ENCODE data around the gene ACOT6. TPM values are rescaled to one million over a fixed set of nuclear protein-coding genes. Genes with fewer than 3 reads are reported as not detected.
"Not testable (repeated sequence)": the region's sequence is repeated elsewhere in the genome, so short reads cannot be mapped to it uniquely, and the experiment has no call there.

ACOT6 gene
- total and polyA plus RNA-seq, 2 donors from 2014 or later: 1.4 TPM; not detected in 1

DNA sequence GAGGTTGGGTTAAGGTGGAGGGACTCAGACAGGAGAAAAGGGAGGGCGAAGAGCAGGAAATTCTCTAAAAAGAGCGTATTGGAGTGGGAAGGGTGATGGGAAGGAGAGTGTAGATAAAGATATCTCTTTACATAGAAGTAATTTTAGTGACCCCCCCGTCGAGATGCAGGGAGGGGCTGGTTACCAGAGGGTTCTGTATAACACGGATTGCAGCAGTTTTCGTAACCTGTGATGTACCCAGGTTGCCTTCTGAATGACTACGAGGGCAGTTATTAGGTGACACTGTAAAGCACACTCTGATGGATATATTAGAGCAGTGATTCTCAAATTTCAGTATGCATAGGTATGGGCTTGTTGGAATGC, 32.9 kb downstream of the ACOT6 start:
- TF ChIP-seq, protein P1, sequence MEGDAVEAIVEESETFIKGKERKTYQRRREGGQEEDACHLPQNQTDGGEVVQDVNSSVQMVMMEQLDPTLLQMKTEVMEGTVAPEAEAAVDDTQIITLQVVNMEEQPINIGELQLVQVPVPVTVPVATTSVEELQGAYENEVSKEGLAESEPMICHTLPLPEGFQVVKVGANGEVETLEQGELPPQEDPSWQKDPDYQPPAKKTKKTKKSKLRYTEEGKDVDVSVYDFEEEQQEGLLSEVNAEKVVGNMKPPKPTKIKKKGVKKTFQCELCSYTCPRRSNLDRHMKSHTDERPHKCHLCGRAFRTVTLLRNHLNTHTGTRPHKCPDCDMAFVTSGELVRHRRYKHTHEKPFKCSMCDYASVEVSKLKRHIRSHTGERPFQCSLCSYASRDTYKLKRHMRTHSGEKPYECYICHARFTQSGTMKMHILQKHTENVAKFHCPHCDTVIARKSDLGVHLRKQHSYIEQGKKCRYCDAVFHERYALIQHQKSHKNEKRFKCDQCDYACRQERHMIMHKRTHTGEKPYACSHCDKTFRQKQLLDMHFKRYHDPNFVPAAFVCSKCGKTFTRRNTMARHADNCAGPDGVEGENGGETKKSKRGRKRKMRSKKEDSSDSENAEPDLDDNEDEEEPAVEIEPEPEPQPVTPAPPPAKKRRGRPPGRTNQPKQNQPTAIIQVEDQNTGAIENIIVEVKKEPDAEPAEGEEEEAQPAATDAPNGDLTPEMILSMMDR (IDR thresholded peaks at IDR 0.05; ENCODE audit: borderline replicate concordance, extremely low read depth, insufficient read depth): no peak
- peak overlapping the region; percentile 90 to 96 (median 93) for H3K4me3 ChIP-seq (ENCODE audit: low read length in 3 of 3)
- H3K9me3 ChIP-seq (ENCODE audit: control insufficient read depth in 2 of 3, insufficient read depth in 1 of 3, low read length in 3 of 3): no peaks in the 10 kb centered on the region
- intact Hi-C loops (cut with DNase I): no loop called here
- no peaks in the 10 kb centered on the region for H3K36me3 ChIP-seq (ENCODE audit: control insufficient read depth in 2 of 3, insufficient read depth in 3 of 3, low read length in 3 of 3)
- peak overlapping the region; percentile 65 to 91 (median 66) for H3K9ac ChIP-seq (ENCODE audit: low read length in 3 of 3)
- no peak for FAIRE-seq
- peak overlapping the region; percentile 43 to 88 for H3K27ac ChIP-seq (ENCODE audit: low read depth in 2 of 2, low read length in 2 of 2)
- H3K4me1 ChIP-seq (ENCODE audit: control insufficient read depth in 2 of 3, insufficient read depth in 2 of 3, low read depth in 1 of 3, low read length in 3 of 3): peaks cover 0 to 8% (median 6%) of the 10 kb centered on the region in 3 donors
- DNase-seq: no peak
- no peaks in the 10 kb centered on the region for H3K27me3 ChIP-seq (ENCODE audit: control insufficient read depth, insufficient read depth, low read length)

DNA sequence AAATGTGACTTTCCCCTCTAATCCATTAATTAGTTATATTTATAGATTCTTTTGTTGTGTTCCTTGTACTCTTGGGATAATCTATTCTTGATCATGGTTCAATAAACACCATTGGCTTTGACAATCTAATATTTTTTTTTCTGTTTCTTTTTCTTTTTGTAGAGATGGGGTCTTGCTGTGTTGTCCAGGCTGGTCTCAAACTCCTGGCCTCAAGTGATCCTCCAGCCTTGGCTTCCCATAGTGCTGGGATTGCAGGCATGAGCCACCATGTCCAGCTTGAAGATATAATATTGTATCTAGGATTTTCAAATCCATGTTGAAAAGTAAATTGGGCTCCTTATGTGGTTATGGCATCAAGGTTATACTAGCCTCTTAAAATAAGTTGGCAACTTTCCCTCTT, 38.7 kb downstream of the ACOT6 start:
- intact Hi-C loops (cut with DNase I): no loop called here
- peaks cover 0 to 11% (median 0%) of the 10 kb centered on the region in 3 donors for H3K36me3 ChIP-seq (ENCODE audit: control insufficient read depth in 2 of 3, insufficient read depth in 3 of 3, low read length in 3 of 3)
- H3K9me3 ChIP-seq (ENCODE audit: control insufficient read depth in 2 of 3, insufficient read depth in 1 of 3, low read length in 3 of 3): no peaks in the 10 kb centered on the region
- no peak for DNase-seq
- H3K4me1 ChIP-seq (ENCODE audit: control insufficient read depth in 2 of 3, insufficient read depth in 2 of 3, low read depth in 1 of 3, low read length in 3 of 3): peaks cover 0 to under 1% (median 0%) of the 10 kb centered on the region in 3 donors
- no peaks in the 10 kb centered on the region for H3K27me3 ChIP-seq (ENCODE audit: control insufficient read depth, insufficient read depth, low read length)
- H3K27ac ChIP-seq (ENCODE audit: low read depth in 2 of 2, low read length in 2 of 2): no peak overlapping the region
- H3K9ac ChIP-seq (ENCODE audit: low read length in 3 of 3): no peak overlapping the region
- no peak for FAIRE-seq
- TF ChIP-seq, protein P1 (IDR thresholded peaks at IDR 0.05; ENCODE audit: borderline replicate concordance, extremely low read depth, insufficient read depth): no peak
- no peak overlapping the region for H3K4me3 ChIP-seq (ENCODE audit: low read length in 3 of 3)

DNA sequence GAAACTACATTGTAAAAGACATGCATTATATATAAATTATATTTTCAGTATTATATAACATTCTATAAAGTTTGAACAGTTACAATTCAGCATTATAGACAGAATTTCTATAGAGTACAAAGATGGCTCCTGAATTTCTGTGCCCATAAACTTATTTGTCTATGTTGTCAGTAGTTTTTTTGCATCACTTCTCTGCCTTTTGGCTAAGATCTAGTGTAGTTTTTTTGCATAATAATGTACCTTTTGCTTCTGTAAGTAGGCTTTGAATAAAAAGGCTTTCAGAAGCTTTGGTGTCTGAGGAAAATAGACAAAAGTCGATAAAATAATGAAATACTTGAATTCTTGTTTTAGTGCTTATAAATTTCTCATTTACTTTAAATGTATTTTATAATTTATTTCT, 43.5 kb downstream of the ACOT6 start:
- no peak overlapping the region for H3K9ac ChIP-seq (ENCODE audit: low read length in 3 of 3)

DNA sequence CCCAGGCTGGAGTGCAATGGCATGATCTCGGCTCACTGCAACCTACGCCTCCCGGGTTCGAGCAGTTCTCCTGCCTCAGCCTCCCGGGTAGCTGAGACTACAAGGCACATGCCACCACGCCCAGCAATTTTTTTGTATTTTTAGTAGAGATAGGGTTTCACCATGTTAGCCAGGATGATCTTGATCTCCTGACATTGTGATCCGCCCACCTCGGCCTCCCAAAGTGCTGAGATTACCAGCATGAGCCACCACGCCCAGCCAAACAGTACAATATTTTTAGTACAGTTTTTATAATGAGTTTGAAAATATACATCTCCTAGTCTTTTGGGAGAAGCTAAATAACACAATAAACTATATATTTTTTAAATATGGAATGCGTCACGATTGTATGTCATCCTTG, 46.9 kb downstream of the ACOT6 start:
- FAIRE-seq; DNase-seq; H3K4me3 ChIP-seq (ENCODE audit: low read length in 3 of 3); H3K27ac ChIP-seq (ENCODE audit: low read depth in 2 of 2, low read length in 2 of 2); H3K9ac ChIP-seq (ENCODE audit: low read length in 3 of 3); H3K9me3 ChIP-seq (ENCODE audit: control insufficient read depth in 2 of 3, insufficient read depth in 1 of 3, low read length in 3 of 3); H3K4me1 ChIP-seq (ENCODE audit: control insufficient read depth in 2 of 3, insufficient read depth in 2 of 3, low read depth in 1 of 3, low read length in 3 of 3); H3K27me3 ChIP-seq (ENCODE audit: control insufficient read depth, insufficient read depth, low read length); intact Hi-C loops (cut with DNase I): not testable (repeated sequence)
- peaks cover 0 to 14% (median 3%) of the 10 kb centered on the region in 3 donors for H3K36me3 ChIP-seq (ENCODE audit: control insufficient read depth in 2 of 3, insufficient read depth in 3 of 3, low read length in 3 of 3)

More for the DNA sequence above, 43.5 kb downstream of the ACOT6 start:
- Histone ChIP-seq H3K9me3 (ENCODE audit: control insufficient read depth in 2 of 3, insufficient read depth in 1 of 3, low read length in 3 of 3) (no peaks in the 10 kb centered on the region), H3K4me3 (ENCODE audit: low read length in 3 of 3) (no peak overlapping the region), H3K27me3 (ENCODE audit: control insufficient read depth, insufficient read depth, low read length) (no peaks in the 10 kb centered on the region), H3K36me3 (ENCODE audit: control insufficient read depth in 2 of 3, insufficient read depth in 3 of 3, low read length in 3 of 3) (peaks cover 0 to 16% (median 0%) of the 10 kb centered on the region in 3 donors), H3K27ac (ENCODE audit: low read depth in 2 of 2, low read length in 2 of 2) (no peak overlapping the region), H3K4me1 (ENCODE audit: control insufficient read depth in 2 of 3, insufficient read depth in 2 of 3, low read depth in 1 of 3, low read length in 3 of 3) (no peaks in the 10 kb centered on the region)
- TF ChIP-seq, protein P1 (IDR thresholded peaks at IDR 0.05; ENCODE audit: borderline replicate concordance, extremely low read depth, insufficient read depth): no peak
- no peak for DNase-seq
- FAIRE-seq: no peak
- intact Hi-C loops (cut with DNase I): no loop called here
